ENCODE data around the gene SANBR. TPM values are rescaled to one million over a fixed set of nuclear protein-coding genes. Genes with fewer than 3 reads are reported as not detected.

SANBR gene
- total RNA-seq, 1 experiment from 2014 or later = 10.1 TPM

GRCh38 chr2:61042807-61043206 lies 22.9 kb upstream of the SANBR start:
- TF ChIP-seq, protein P1, sequence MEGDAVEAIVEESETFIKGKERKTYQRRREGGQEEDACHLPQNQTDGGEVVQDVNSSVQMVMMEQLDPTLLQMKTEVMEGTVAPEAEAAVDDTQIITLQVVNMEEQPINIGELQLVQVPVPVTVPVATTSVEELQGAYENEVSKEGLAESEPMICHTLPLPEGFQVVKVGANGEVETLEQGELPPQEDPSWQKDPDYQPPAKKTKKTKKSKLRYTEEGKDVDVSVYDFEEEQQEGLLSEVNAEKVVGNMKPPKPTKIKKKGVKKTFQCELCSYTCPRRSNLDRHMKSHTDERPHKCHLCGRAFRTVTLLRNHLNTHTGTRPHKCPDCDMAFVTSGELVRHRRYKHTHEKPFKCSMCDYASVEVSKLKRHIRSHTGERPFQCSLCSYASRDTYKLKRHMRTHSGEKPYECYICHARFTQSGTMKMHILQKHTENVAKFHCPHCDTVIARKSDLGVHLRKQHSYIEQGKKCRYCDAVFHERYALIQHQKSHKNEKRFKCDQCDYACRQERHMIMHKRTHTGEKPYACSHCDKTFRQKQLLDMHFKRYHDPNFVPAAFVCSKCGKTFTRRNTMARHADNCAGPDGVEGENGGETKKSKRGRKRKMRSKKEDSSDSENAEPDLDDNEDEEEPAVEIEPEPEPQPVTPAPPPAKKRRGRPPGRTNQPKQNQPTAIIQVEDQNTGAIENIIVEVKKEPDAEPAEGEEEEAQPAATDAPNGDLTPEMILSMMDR (conservative IDR thresholded peaks at IDR 0.05) = no peak
- H3T11ph ChIP-seq (ENCODE audit: low read length) = no peak overlapping the region
- Mint-ChIP-seq H3K27ac (no peak overlapping the region), H3K4me1 (no peaks in the 10 kb centered on the region), H3K9me3 (peaks cover 13 to 14% of the 10 kb centered on the region in 2 experiments; a peak in 4 of 5 replicates), H3K36me3 (ENCODE audit: insufficient read depth in 1 of 3, low read depth in 3 of 3) (peaks cover 4 to 27% (median 19%) of the 10 kb centered on the region in 3 experiments; a peak in 6 of 7 replicates), H3K4me3 (no peak overlapping the region), H3K27me3 (ENCODE audit: low read depth) (peaks cover 1% of the 10 kb centered on the region; the same call in 1 of the 2 replicates)
- no peaks in the 10 kb centered on the region for H3K4me1 ChIP-seq (ENCODE audit: insufficient read depth, low read length)
- H4K91ac ChIP-seq (ENCODE audit: insufficient read length, low read depth, low read length) = no peak overlapping the region
- no peaks in the 10 kb centered on the region for H4K20me1 ChIP-seq (ENCODE audit: control insufficient read depth, insufficient read depth, insufficient read length)
- H2BK120ac ChIP-seq (ENCODE audit: low read depth, low read length, poor library complexity, severe bottlenecking) = no peak overlapping the region
- no peak overlapping the region for H2BK5ac ChIP-seq (ENCODE audit: insufficient read length, low read length)
- no peaks in the 10 kb centered on the region for H3K79me2 ChIP-seq (ENCODE audit: insufficient read depth, low read length)
- no peak overlapping the region for H4K5ac ChIP-seq (ENCODE audit: insufficient read length, low read depth, low read length)
- H2AFZ ChIP-seq (ENCODE audit: low read length) = no peak overlapping the region
- no peak overlapping the region for H2AK5ac ChIP-seq (ENCODE audit: insufficient read length, low read length)
- no peaks in the 10 kb centered on the region for H3K27me3 ChIP-seq (ENCODE audit: insufficient read depth, low read length)
- no peak overlapping the region for H3K4ac ChIP-seq (ENCODE audit: low read depth, low read length)
- H3K4me2 ChIP-seq (ENCODE audit: insufficient read depth, insufficient read length, low read length) = no peak overlapping the region
- no peak overlapping the region for H2BK20ac ChIP-seq (ENCODE audit: low read depth, low read length, poor library complexity, severe bottlenecking)
- H3K23me2 ChIP-seq (ENCODE audit: insufficient read length, low read depth, low read length, poor library complexity, severe bottlenecking) = no peaks in the 10 kb centered on the region
- H3K18ac ChIP-seq (ENCODE audit: insufficient read length, low read depth, low read length) = no peak overlapping the region
- no peak overlapping the region for H3K9ac ChIP-seq (ENCODE audit: extremely low read depth, insufficient read length, low read length)
- DNase-seq = no peak
- no peak overlapping the region for H3K23ac ChIP-seq (ENCODE audit: insufficient read length, low read depth, low read length)
- H3K9me3 ChIP-seq (ENCODE audit: control insufficient read depth, low read depth, low read length) = no peaks in the 10 kb centered on the region
- no peak overlapping the region for H2BK12ac ChIP-seq (ENCODE audit: insufficient read length, low read depth, low read length)
- H3K56ac ChIP-seq (ENCODE audit: insufficient read length, low read depth, low read length) = no peak overlapping the region
- no peak overlapping the region for H3K14ac ChIP-seq (ENCODE audit: insufficient read depth, low read length)
- H3K79me1 ChIP-seq (ENCODE audit: insufficient read depth, low read depth, low read length, poor library complexity, severe bottlenecking) = no peaks in the 10 kb centered on the region
- H3K27ac ChIP-seq (ENCODE audit: insufficient read length, low read depth, low read length) = no peak overlapping the region
- no peak overlapping the region for H2BK15ac ChIP-seq (ENCODE audit: low read depth, low read length)
- no CpG with 5 or more reads among the region's 3 CpGs for WGBS (ENCODE audit: extremely low coverage, insufficient read length, low lambda C conversion rate)
- no peak overlapping the region for H4K8ac ChIP-seq (replicated peaks; ENCODE audit: insufficient read length, low read depth, low read length)

Measured in H9 (cell line).